ENCODE measurements around the gene CTNNAL1. TPM values are rescaled to one million over a fixed set of nuclear protein-coding genes. Genes with fewer than 3 reads are reported as not detected.

Gene CTNNAL1
- total and polyA plus RNA-seq, 9 of the 15 experiments (the other 6 are each of a cell fraction or from before 2014, with no cell fraction given) = 23.2 to 78.0 (median 46.7) TPM

- TF ChIP-seq CREBBP (IDR thresholded peaks at IDR 0.05; ENCODE audit: low read depth, low read length) = no peak
- TF ChIP-seq SPI1 (IDR thresholded peaks at IDR 0.05; ENCODE audit: borderline replicate concordance, low read depth, low read length) = peak; percentile 86
- no peak for TF ChIP-seq ZNF436 (CRISPR knock-in tag; IDR thresholded peaks at IDR 0.05)
- TF ChIP-seq FOXJ3 (CRISPR knock-in tag; IDR thresholded peaks at IDR 0.05) = no peak
- TF ChIP-seq RNF2 (IDR thresholded peaks at IDR 0.05) = no peak
- no peak for TF ChIP-seq DPF2 (IDR thresholded peaks at IDR 0.05)
- TF ChIP-seq DIDO1 (tag; IDR thresholded peaks at IDR 0.05; ENCODE audit: low read depth) = no peak
- no peak for TF ChIP-seq HDAC3 (IDR thresholded peaks at IDR 0.05; ENCODE audit: borderline replicate concordance, partially characterized antibody)
- TF ChIP-seq BCL6 (CRISPR knock-in tag; IDR thresholded peaks at IDR 0.05) = no peak
- no peak for TF ChIP-seq ZNF57 (CRISPR knock-in tag; IDR thresholded peaks at IDR 0.05)
- TF ChIP-seq ZNF766 (CRISPR knock-in tag; conservative IDR thresholded peaks at IDR 0.05) = peak; percentile 72
- no peak for TF ChIP-seq MTF1 (CRISPR knock-in tag; IDR thresholded peaks at IDR 0.05; ENCODE audit: borderline replicate concordance)
- TF ChIP-seq ZBTB2 (IDR thresholded peaks at IDR 0.05) = no peak
- no peak for TF ChIP-seq ZNF175 (CRISPR knock-in tag; IDR thresholded peaks at IDR 0.05; ENCODE audit: low read depth)
- no peak for TF ChIP-seq ELF4 (CRISPR knock-in tag; IDR thresholded peaks at IDR 0.05)
- no peak for TF ChIP-seq MTA3 (IDR thresholded peaks at IDR 0.05; ENCODE audit: borderline replicate concordance)
- TF ChIP-seq MEF2A (IDR thresholded peaks at IDR 0.05; ENCODE audit: control insufficient read depth, low read depth, low read length) = no peak
- TF ChIP-seq FOXM1 (IDR thresholded peaks at IDR 0.05; ENCODE audit: low read depth) = no peak
- no peak for TF ChIP-seq FOXM1 (CRISPR knock-in tag; IDR thresholded peaks at IDR 0.05; ENCODE audit: low read depth)
- no peak for TF ChIP-seq HMGN3 (IDR thresholded peaks at IDR 0.05; ENCODE audit: borderline replicate concordance, extremely low read depth, insufficient read length, low read depth, low read length)
- no peak for TF ChIP-seq WHSC1 (IDR thresholded peaks at IDR 0.05; ENCODE audit: low read length)
- no peak for TF ChIP-seq ZNF354B (CRISPR knock-in tag; IDR thresholded peaks at IDR 0.05)
- no peak for TF ChIP-seq PTRF (tag; IDR thresholded peaks at IDR 0.05)
- no peak for TF ChIP-seq NR3C1 (CRISPR knock-in tag; IDR thresholded peaks at IDR 0.05)
- 0 out of 2 replicates have a peak, but pooled peaks have one; percentile 6 for TF ChIP-seq ARID1B (IDR thresholded peaks at IDR 0.05)
- no peak for TF ChIP-seq ZBTB17 (CRISPR knock-in tag; IDR thresholded peaks at IDR 0.05)
- TF ChIP-seq NONO (IDR thresholded peaks at IDR 0.05; ENCODE audit: low read depth in 2 of 2, low read length in 1 of 2) = no peak
- TF ChIP-seq, protein P1, sequence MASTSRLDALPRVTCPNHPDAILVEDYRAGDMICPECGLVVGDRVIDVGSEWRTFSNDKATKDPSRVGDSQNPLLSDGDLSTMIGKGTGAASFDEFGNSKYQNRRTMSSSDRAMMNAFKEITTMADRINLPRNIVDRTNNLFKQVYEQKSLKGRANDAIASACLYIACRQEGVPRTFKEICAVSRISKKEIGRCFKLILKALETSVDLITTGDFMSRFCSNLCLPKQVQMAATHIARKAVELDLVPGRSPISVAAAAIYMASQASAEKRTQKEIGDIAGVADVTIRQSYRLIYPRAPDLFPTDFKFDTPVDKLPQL (IDR thresholded peaks at IDR 0.05; ENCODE audit: extremely low read depth, insufficient read length) = no peak
- TF ChIP-seq POLR2A (conservative IDR thresholded peaks at IDR 0.05) = no peak
These were observed 18.6 kb downstream of the CTNNAL1 start (continued) for GRCh38 chr9:108994695-108995094.
